Measurements from ENCODE around the gene GNL1.

Gene GNL1

GRCh38 chr6:30491991-30492952, 64.0 kb downstream of the GNL1 start:
- Histone ChIP-seq H3K4me3 (ENCODE audit: low read depth, low read length) (no peak overlapping the region), H3K27ac (no peak overlapping the region), H3K36me3 (replicated peaks) (peaks cover 26% of the 10 kb centered on the region), H3K27me3 (replicated peaks) (no peaks in the 10 kb centered on the region)
- DNase-seq, result no peak
- no peak for TF ChIP-seq CTCF (IDR thresholded peaks at IDR 0.05; ENCODE audit: low read depth, low read length, missing control alignments)
- in situ Hi-C loops (cut with HindIII; ENCODE audit: low pct_ligation_motif_present, low sequenced_read_pairs), result no loop called here

Data from brain microvascular endothelial cell (primary cell).